Measurements from ENCODE around the gene VWA8. TPM values are rescaled to one million over a fixed set of nuclear protein-coding genes. Genes with fewer than 3 reads are reported as not detected.
"Not testable (repeated sequence)": the region's sequence is repeated elsewhere in the genome, so short reads cannot be mapped to it uniquely, and the experiment has no call there.

The VWA8 gene
- polyA plus RNA-seq, 1 donor: 9.9 TPM

DNA sequence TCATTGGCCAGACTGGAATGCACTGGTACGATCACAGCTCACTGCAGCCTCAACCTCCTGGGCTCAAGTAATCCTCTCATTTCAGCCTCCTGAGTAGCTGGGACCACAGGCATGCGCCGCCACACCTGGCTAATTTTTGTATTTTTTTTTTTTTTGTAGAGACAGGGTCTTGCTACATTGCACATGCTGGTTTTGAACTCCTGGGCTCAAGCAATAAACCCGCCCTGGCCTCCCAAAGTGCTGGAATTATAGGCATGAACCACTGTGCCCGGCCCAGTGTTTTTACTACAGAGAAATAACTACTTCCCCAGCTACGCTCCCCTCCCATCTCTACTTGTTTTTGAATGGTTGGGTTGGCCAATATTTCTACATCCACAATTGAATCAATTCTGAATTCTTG is 381.0 kb downstream of the VWA8 start:
- DNase-seq: no peak

DNA sequence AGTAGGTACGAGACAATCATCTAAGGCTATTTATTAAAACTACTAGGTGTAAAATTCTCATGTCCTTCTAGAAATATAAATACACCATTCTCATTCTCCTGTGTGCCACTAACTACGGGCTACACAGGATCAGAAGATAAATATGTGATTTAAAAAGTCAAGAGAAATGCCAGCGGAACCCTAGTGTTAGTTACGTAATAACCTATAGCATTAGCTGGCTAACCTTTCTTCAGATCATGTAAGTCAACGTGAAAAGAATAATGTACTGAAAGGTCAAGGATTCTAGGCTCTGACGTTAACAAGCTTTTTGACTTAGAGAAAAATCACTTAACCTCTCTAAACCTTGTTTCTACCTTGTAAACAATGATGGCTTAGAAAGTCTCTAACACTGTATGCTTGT is 381.7 kb downstream of the VWA8 start:
- no peak for DNase-seq

DNA sequence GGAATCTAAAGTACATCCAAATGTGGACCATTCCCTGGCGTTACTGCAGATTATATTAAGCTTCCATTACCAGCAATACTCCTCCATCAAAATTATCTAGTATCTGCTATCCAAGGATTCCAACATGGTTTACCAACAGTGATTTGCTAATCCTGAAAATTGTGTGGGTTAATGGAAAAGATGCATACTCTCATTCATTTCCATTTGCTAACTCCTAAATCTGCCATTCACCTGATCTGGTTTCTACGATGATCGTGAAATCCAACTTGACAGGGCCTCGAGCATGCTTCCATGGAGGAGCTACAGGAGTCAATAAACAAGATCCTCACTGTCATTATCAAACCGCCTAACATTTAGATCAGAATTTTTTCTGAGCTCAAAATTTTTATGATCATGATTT is 382.5 kb downstream of the VWA8 start:
- DNase-seq: no peak

DNA sequence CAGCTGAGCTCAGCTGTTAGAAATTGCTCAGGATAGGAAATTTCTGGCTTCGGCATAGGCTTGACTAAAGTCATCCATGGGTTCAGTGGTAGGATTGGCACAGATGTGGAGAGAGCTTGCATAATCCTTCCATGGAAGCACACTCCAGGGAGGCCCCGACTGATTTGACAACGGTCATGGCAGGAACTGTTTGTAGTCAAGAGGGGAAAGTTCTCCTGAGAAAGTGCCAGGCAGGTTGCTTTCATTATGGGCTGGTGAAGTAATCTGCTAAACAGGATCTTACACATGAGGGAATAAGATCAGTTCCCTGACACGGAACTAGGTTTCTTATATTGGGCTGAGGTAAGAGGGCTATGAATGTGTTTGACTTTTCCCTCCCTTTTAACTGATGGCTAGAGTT is 383.5 kb downstream of the VWA8 start:
- no peak for DNase-seq

DNA sequence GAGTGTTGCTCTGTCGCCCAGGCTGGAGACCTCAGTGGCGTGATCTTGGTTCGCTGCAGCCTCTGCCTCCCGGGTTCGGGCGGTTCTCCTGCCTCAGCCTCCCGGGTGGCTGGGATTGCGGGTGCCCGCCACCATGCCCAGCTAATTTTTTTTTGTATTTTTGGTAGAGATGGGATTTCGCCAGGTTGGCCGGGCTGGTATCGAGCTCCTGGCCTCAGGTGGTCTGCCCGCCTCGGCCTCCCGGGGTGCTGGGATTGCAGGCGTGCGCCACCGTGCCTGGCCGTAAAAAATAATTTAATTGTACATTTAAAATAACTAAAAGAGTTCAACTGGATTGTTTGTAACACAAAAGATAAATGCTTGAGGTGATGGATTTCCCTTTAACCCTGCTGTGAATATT is 387.3 kb downstream of the VWA8 start:
- DNase-seq: not testable (repeated sequence)

DNA sequence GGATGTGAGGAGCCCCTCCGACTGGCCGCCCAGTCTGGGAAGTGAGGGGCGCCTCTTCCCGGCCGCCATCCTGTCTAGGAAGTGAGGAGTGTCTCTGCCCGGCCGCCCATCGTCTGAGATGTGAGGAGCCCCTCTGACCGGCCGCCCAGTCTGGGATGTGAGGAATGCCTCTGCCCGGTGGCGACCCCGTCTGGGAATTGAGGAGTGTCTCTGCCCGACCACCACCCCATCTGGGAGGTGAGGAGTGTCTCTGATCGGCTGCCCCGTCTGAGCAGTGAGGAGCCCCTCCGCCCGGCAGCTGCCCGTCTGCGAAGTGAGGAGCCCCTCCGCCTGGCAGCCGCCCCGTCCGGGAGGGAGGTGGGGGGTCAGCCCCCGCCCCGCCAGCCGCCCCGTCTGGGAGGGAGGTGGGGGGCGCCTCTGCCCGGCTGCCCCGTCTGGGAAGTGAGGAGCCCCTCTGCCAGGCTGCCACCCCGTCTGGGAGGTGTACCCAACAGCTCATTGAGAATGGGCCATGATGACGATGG is 389.0 kb downstream of the VWA8 start:
- not testable (repeated sequence) for DNase-seq

DNA sequence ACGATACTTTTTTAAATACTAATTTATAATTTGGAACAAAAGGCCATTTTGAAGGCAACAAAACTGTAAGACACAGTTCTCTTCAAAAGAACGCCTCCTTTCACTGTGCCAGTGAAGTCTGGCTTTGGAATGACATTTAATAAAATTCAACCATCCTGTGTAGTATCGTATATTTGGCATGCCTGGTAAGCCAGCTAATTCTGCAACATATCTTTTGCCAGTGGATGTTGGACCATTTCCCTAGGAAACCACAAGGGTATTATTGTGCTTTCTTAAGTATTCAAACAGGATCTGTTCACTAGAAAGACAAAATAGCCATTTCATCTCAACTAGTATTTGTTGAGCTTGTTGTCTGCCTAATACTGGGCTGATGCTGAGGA is 391.9 kb downstream of the VWA8 start:
- no peak for DNase-seq

DNA sequence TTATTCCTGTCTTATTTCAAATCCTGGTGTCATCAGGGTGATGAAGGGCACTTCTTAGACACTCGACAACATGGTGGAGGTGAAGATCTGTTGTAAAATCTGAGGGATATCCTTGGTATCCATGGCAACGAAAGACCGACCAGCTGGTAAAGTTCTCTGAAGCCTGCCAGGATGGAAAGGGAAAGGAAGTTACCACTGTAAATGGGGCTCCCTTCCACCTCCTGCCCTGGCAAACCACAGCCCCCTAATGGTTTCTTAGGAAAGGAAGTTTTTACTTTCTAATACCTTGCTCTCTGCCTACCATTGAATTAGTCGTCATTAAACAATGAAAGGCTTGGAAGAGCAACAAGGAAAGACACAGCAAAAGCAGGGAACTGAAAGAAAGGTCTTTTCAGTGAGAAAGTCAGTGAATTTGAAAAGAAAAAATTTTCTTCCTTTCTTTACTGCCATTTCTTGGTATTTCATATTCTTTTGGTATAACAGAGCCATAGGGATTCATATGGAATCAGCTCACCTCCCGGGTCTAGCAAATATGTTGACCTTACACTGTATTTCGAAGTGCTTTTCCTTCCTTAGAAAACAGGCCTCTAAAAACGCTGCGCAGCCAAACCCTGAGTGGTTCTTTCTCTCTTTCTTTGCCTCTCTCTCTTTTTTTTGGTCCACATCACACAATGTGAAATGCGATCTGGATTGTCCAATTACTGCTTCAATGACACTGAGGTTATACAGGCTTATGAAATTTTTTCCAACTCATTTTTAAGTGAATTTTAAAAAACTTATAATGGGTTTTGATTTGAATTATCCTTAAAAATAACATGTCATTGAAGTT is 392.6 kb downstream of the VWA8 start:
- no peak for DNase-seq

DNA sequence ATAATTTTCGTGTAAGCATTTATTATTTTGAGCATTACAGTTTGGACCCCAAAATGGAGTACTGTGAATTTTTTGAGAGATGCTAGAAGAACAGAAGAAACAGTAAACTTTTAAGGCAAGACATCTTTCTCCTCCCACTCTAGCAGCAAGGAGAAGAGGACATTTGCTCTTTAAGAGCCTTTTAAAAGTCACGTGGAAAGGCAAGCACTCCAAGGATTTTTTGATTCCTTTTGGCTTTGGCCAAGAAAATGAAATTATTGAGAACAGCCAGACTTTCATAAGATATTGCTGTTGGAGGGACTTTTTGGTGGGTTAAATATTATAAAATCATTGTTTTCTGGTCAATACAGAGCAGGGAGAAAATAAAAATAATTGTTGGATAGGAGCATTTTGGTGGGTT is 393.5 kb downstream of the VWA8 start:
- DNase-seq: no peak

DNA sequence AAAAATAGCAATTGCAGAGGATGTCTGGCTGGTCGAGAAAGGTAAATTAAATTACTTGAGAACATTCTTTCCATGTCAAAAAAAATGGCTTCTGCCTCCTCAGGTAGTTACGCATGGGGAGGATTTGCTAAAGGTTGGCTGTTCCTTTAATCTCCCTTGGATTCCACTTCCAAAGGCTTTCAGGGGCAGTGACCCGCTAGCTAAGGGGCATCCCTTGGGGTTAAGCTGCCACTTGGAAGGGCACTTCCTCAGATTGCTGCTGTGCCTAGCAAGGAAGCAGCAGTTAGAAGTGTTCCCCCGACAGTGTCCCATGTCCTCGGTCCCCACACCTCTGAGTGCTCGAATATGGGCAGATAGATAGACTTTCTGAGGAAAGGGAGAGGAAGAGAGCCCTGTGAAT is 395.1 kb downstream of the VWA8 start:
- DNase-seq: no peak

DNA sequence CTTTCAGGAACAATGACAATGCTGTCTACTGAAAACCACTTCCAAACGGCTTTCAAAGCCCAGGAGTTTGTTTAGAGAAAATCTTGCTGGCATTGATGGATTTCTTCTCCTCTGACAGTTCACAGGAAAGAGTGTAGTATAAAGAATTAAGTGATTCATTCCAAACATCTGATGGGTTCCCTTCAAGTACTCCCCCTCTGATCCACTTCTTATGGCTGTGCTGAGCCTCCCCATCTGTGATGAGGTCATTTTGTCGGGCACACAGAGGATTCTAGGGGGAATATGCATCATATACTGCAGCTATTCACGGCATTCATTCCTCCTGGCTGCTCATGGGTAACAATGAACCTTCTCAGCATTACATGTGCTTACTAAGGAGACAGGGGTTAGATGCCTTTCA is 395.7 kb downstream of the VWA8 start:
- no peak for DNase-seq

DNA sequence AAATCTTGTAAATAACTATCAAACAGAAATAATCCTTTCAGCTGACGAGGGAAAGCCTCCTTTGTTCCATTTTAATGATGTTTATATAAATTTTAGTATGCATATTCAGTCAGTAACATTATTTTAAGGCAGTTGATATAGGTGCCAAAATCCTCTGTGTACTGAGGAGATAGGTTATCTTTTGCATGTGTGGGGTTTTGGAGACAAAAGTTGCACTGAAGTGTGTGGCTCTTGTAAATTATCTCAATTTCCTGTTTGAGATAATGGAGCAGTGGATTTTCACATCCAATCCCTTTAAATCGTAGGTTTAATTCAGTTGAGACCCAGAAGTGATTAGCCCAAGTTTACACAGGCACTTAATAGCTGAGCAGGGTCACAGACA is 396.9 kb downstream of the VWA8 start:
- DNase-seq: no peak

DNA sequence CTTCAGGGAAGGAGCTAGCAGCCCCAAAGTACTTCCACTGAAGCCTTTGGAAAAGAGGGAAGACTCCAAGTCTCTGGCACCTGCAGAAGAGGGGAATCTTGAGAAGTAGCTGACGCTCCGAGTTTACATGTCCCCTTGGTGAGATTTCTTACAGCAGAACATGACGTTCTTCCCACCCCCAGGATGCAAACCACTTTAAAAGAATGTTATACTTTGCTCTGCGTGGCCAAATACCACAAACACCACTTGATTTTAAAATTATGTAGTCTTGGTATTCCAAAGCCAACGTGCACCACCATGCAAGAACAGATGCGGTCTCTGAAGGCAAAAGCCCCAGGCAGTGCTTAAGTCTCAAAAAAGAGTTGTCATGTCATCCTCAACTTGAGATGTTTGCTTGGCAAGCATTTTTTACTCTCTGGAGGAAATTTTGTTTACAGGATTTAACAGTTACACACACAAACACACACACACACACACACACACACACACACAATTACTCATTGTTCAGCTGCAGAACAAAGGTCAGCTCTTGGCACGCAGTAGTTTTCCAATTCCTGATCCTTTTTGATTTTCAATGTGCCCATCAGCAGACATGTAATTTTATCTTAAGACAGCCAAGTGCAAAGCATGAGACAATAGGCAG is 397.4 kb downstream of the VWA8 start:
- DNase-seq: no peak

DNA sequence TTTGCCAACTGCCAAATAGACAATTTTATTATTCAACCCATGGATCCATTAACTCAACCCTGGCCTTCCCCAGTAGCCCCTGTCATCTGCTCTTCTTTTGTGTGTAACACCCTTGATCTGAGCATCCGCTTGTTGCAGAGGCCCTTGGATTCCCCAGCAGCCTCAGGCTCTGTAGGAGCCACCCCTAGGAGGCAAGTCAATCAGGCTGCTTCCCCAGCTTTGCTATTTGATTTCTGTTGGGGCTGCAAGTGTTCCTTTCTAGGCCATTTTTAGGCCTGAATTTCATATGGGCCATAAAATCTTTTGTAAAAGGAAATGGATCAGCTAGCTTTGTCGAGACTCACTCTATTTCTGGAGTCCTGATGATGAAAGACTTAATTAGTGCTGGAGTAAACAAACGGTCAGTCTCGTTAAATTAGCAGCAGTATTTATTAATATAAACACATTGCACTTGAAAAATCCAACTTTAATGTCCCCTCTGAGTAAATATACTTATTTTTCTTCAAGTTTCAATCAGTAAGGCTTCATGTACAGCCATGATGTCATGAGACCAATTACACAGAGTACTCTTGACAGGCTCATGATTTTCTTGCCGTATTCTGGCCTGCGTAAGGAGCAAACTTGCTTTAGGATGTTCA is 398.2 kb downstream of the VWA8 start:
- DNase-seq: no peak

DNA sequence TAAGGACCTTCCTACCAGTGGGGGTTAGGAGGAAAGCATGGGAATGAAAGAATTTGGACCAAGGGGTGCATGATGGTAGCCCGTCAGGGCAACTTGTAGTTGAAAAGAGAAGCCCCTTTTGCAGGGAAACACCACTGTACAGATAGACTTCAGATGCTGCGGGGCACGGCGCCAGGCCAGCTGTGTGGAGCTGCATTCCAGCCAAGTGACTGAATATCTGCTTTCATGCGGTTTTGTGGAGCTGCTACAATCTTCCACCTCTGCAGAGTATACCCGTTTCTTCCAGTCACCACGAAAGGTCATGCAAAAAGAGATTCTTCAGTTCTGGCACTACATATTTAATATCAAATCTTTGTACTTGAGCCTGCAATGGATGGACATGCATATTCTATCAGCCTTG is 398.8 kb downstream of the VWA8 start:
- DNase-seq: peak; percentile 91

DNA sequence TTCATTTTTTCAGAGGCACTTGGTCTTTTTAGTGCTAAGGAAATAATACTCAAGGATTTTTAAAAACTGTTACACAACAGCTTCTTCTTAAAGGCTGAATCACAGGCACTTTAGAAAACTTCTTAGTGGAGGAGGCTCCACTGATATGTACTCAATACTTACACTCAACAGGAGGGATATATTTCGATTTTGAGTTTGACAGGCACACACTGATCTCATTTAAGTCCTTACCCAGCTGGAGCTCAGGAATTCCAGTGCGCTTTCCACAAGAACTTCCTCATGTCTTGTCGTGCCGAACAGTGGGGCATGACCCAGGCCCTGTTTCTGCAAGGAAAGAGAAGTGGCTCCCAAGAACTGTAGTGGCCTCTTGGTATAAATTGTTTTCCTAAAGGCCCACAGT is 399.7 kb downstream of the VWA8 start:
- DNase-seq: no peak

DNA sequence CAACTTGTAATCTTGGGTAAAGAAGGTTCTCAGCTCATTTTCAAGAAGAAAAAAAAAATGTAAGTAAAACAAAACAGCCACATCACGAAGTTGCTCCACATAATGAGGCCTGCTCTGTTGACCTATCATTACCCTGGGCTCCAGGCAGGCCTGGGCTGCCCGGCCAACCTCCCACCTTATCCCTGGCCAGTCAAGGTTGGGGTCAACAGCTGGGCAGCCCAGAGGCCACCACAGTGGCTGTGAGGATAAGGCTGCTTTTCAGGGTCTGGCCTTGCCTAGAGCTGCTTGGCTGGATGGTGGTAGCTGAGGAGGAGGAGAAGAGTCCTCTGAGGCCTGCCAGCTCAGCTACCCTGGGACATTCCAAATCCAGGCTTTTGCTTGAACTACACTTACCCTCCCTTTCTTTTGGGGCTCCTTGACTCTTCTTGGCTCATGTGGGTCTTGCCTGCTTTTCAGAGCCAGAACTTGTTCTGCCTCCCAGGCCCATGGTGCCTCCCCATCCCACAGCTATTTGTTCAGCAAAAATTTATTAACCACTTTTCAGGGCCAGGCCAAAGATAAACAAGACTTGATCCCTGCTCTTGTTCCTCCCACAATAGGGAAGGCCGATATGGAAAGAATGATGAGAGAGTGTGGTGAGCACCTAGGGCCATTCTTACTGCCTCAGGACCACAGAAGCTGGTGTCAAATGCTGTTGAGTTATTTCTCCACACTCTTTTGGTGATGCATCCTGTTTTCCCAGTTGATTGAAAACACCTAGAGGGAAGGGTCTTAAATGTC is 401.9 kb downstream of the VWA8 start:
- no peak for DNase-seq

DNA sequence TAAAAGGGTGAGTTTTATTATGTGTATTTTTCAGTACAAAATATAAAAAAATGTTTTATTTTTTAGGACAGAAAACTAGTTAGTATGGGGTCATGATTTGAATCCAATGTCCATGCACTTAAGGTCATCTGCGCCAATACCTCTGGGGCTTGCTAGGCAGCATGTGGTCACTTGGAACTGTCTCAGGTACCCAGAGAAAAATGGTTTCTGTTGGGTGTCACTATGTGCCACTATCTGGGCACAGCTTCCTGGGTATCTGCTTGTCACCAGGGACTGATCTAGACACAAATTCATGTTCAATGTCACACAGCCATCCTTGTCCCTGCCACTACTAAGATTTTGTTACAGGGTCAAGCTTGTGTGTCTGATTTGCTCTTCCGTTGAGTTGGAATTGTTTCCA is 403.2 kb downstream of the VWA8 start:
- DNase-seq: no peak

DNA sequence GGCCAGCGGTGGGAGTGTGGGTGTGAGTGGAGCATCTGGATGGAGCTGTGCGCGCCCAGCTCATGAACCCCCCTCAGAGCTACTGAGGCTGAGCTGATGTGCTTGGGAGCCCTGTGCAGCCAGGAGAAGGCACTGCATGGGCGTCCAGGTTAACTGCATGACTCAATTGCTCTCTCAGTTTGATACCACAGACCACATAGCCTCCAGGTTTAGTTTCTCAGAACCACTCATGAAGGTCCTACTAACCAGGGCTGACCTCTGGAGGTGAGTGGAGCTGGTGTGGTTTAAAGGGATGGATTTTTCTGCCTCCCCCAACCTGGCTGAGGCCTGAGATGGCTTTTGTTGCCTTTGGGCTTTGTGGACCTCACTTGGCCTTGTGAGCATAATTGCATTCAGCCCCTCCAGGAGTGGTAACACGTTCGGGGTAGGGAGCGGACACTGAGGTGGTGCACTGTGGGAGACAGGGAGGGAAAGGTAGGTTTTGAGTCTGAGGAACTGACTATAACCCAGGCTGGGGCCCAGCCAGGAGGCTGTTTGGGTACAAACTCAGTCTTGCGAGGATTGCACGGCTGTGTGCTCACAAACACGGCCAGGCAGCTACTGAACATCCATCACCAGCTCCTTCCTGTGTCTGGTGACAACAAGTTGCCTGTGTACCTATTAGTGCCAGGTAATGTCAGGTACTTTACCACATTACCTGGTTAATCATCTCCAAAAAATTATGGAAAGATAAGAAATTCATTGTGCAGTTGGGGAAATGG is 406.1 kb downstream of the VWA8 start:
- DNase-seq: no peak

DNA sequence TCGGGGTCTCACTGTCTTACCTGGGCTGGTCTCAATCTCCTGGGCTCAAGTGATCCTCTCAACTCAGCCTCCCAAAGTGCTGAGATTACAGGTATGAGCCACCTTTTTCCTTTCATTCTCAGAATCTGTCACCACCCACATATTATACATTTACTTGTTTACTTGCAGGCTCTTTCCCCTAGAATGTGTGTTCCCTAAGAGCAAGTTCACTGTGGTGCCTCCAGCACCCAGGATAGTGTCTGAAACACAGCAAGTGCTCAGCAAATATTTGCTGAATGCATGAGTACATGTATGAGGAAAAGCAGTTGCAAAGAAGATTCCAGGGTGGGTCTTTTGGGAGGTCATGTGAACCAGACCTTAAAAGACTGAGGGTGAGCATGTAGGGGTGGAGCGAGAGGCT is 406.7 kb downstream of the VWA8 start:
- no peak for DNase-seq

DNA sequence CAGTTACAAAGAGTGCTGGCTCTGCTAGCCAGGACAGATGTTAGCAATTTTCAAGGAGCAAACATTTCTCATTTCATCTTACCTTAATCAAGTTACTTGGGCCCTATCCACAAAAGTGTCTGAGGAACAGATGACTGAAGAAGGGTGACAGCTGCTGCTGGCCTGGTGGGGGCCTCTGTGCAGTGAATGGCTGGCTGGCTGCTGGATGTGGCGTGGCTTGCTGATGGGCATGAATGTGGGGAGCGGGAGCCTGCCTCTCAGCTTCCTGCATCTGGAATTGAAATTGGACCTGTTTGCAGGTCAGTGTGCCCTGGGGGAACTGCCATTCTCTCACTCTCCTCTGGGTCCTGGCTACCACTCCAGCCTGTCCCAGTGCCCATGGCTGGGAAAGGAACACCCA is 408.9 kb downstream of the VWA8 start:
- DNase-seq: no peak

DNA sequence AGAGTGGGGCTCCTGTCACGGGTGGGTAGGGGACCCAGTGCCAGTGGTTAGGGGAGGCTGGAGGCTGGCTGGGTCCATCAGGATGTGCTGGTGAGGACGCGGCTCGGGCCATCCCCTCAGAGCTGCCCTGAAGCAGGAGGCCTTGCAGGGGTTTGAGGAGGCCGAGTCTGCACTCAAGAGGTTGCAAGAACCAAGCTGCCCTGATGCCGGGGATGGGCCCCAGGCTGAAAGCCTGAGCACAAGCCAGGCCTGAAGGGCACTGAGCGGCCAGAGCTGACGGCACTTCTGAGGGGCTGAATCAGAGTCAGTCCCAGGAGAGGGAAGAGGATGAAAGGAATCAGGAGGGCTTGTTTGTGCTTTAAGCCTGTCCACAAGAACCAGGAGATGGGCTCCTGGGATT is 410.6 kb downstream of the VWA8 start:
- no peak for DNase-seq
